A549 (cell line): ENCODE measurements around the gene RALGPS2. TPM values are rescaled to one million over a fixed set of nuclear protein-coding genes. Genes with fewer than 3 reads are reported as not detected.

ENCODE experiments used
- ATAC-seq, 2 experiments: fragments of 200-7000 bp in 1 of 2; fragments of >200 bp in 1 of 2; cut with Nextera tagmentation in 1 of 2; cut with Tn5 transposase in 1 of 2; 3 replicates each; pipeline versions ENCODE4 v1.8.0 to v1.9.1; 2018 to 2020; ENCODE audit warnings: mild to moderate bottlenecking in 1 of 2, moderate library complexity in 1 of 2
- CTCF ChIA-PET: fragments of 300-600 bp; sonication (Branson Sonifier 250); formaldehyde crosslinking; extraction: SDS; loops from one replicate; lab custom pipeline; 2021; ENCODE audit warnings: antibody characterized with exemption, inconsistent platforms; lab: Yijun Ruan, JAX
- POLR2A ChIA-PET: fragments of 350-600 bp; formaldehyde crosslinking; extraction: SDS; loops from one replicate; lab custom pipeline; 2021; ENCODE audit warnings: antibody characterized with exemption, inconsistent platforms; lab: Yijun Ruan, JAX
- DNase-seq, 2 experiments: peaks; one replicate each; pipeline versions ENCODE4 v3.0.0 to v3.0.0-alpha.2; 2011 to 2016; ENCODE audit warnings: low read depth in 1 of 2, low spot score in 1 of 2
- FAIRE-seq: peaks from 2 replicates; lab custom pipeline; 2011; peaks lifted over from hg19 to GRCh38; lab: Jason Lieb, UNC
- H3K27ac ChIP-seq, 2 experiments: fragments of >200 bp; sonication (Bioruptor Twin); formaldehyde crosslinking; 3 replicates each; pipeline ENCODE4 v1.5.1; 2016 to 2017
- H3K4me1 ChIP-seq: fragments of >200 bp; sonication (Bioruptor Twin); formaldehyde crosslinking; 3 replicates; pipeline ENCODE4 v1.6.1; 2016
- H3K4me2 ChIP-seq: fragments of >200 bp; sonication (Bioruptor Twin); formaldehyde crosslinking; 3 replicates; pipeline ENCODE4 v1.6.1; 2016
- H3K4me3 ChIP-seq: fragments of >200 bp; sonication (Bioruptor Twin); formaldehyde crosslinking; 3 replicates; pipeline ENCODE4 v1.5.1; 2016
- H3K9me3 ChIP-seq: fragments of >200 bp; sonication (Bioruptor Twin); formaldehyde crosslinking; 3 replicates; pipeline ENCODE4 v1.6.1; 2016
- BHLHE40 ChIP-seq: IDR thresholded peaks from 2 replicates; pipeline ENCODE4 v1.6.1; 2012; ENCODE audit warnings: low read depth, low read length, inconsistent platforms
- CEBPB ChIP-seq, 2 experiments: fragments of >200 bp in 1 of 2; sonication (Bioruptor Twin) in 1 of 2; formaldehyde crosslinking in 1 of 2; IDR thresholded peaks; 2 replicates each; pipeline ENCODE4 v1.6.1; 2012 to 2016
- CHD2 ChIP-seq: fragments of 150-350 bp; IDR thresholded peaks from 2 replicates; pipeline ENCODE4 v1.6.1; 2014; ENCODE audit warnings: low read length; ENCODE audit not compliant: partially characterized antibody
- CHD4 ChIP-seq: fragments of 200-600 bp; sonication (generic); IDR thresholded peaks from 2 replicates; pipeline ENCODE4 v1.6.1; 2016; ENCODE audit warnings: antibody characterized with exemption, mild to moderate bottlenecking, borderline replicate concordance
- EHF ChIP-seq: fragments of 250-450 bp; sonication (Bioruptor Pico); IDR thresholded peaks from 2 replicates; pipeline ENCODE4 v1.5.0; 2020; ENCODE audit warnings: mild to moderate bottlenecking
- FOSB ChIP-seq: fragments of 250-450 bp; sonication (Bioruptor Pico); IDR thresholded peaks from 2 replicates; pipeline ENCODE4 v1.5.0; 2020; ENCODE audit warnings: mild to moderate bottlenecking, moderate library complexity
- FOSL2 ChIP-seq, 2 experiments: fragments of 450-650 bp in 1 of 2; fragments of >200 bp in 1 of 2; sonication (Bioruptor Twin) in 1 of 2; formaldehyde crosslinking; IDR thresholded peaks; 2 replicates each; pipeline versions ENCODE4 v1.5.0 to v1.6.1; 2016 to 2020; ENCODE audit warnings: mild to moderate bottlenecking in 1 of 2, moderate library complexity in 1 of 2
- FOXS1 ChIP-seq: fragments of 250-450 bp; sonication (Bioruptor Pico); IDR thresholded peaks from 2 replicates; pipeline ENCODE4 v1.5.0; 2020; ENCODE audit warnings: mild to moderate bottlenecking, moderate library complexity
- GATA3 ChIP-seq: IDR thresholded peaks from 2 replicates; pipeline ENCODE4 v1.6.1; 2012; ENCODE audit warnings: borderline replicate concordance
- HDAC2 ChIP-seq: fragments of 200-600 bp; sonication (generic); IDR thresholded peaks from 2 replicates; pipeline ENCODE4 v1.6.1; 2016
- HOXA7 ChIP-seq: fragments of 250-450 bp; sonication (Bioruptor Pico); IDR thresholded peaks from 2 replicates; pipeline ENCODE4 v1.5.0; 2020; ENCODE audit warnings: mild to moderate bottlenecking, moderate library complexity
- HOXB13 ChIP-seq: fragments of 250-450 bp; sonication (Bioruptor Pico); IDR thresholded peaks from 2 replicates; pipeline ENCODE4 v1.5.0; 2020; ENCODE audit warnings: low read depth, mild to moderate bottlenecking, moderate library complexity
- HOXB5 ChIP-seq: fragments of 250-450 bp; sonication (Bioruptor Pico); IDR thresholded peaks from 2 replicates; pipeline ENCODE4 v1.5.0; 2020; ENCODE audit warnings: mild to moderate bottlenecking, moderate library complexity
- KDM1A ChIP-seq: fragments of 200-600 bp; sonication (generic); IDR thresholded peaks from 2 replicates; pipeline ENCODE4 v1.6.1; 2016; ENCODE audit warnings: low read depth, mild to moderate bottlenecking
- MAZ ChIP-seq: fragments of 150-350 bp; IDR thresholded peaks from 2 replicates; pipeline ENCODE4 v1.6.1; 2014; ENCODE audit warnings: antibody characterized with exemption, low read depth, low read length, borderline replicate concordance
- POLR2A ChIP-seq: IDR thresholded peaks from 2 replicates; pipeline ENCODE4 v1.6.1; 2012; ENCODE audit warnings: mild to moderate bottlenecking, low read length
- RAD21 ChIP-seq, 2 experiments: fragments of >200 bp in 1 of 2; sonication (Bioruptor Twin) in 1 of 2; formaldehyde crosslinking in 1 of 2; IDR thresholded peaks in 1 of 2; conservative IDR thresholded peaks in 1 of 2; 2 replicates in 1 of 2; 3 replicates in 1 of 2; pipeline ENCODE4 v1.6.1; 2012 to 2018; ENCODE audit warnings: inconsistent platforms in 1 of 2
- RCOR1 ChIP-seq: fragments of 150-350 bp; IDR thresholded peaks from 2 replicates; pipeline ENCODE4 v1.6.1; 2014; ENCODE audit warnings: antibody characterized with exemption, low read length, low read depth
- RFX5 ChIP-seq: fragments of 450-650 bp; IDR thresholded peaks from 2 replicates; pipeline ENCODE4 v1.7.1; 2014; ENCODE audit warnings: antibody characterized with exemption, mild to moderate bottlenecking, moderate library complexity
- RNF2 ChIP-seq: fragments of 200-600 bp; sonication (generic); IDR thresholded peaks from 2 replicates; pipeline ENCODE4 v1.6.1; 2016; ENCODE audit warnings: low read depth, mild to moderate bottlenecking, antibody characterized with exemption, moderate library complexity, borderline replicate concordance
- SREBF2 ChIP-seq: fragments of 450-650 bp; IDR thresholded peaks from 2 replicates; pipeline ENCODE4 v1.6.1; 2014; ENCODE audit warnings: mild to moderate bottlenecking, moderate library complexity
- TFCP2L1 ChIP-seq: fragments of 250-450 bp; sonication (Bioruptor Pico); IDR thresholded peaks from 2 replicates; pipeline ENCODE4 v1.5.0; 2021; ENCODE audit warnings: mild to moderate bottlenecking
- TP53 ChIP-seq: fragments of 250-450 bp; sonication (Bioruptor Pico); IDR thresholded peaks from 2 replicates; pipeline ENCODE4 v1.5.0; 2021; ENCODE audit warnings: mild to moderate bottlenecking, moderate library complexity
- ZC3H11A ChIP-seq: fragments of 450-650 bp; IDR thresholded peaks from 2 replicates; pipeline ENCODE4 v1.6.1; 2014; ENCODE audit warnings: antibody characterized with exemption, mild to moderate bottlenecking
- ZNF302 ChIP-seq: fragments of 250-450 bp; sonication (Bioruptor Pico); IDR thresholded peaks from 2 replicates; pipeline ENCODE4 v1.9.0; 2021; ENCODE audit warnings: inconsistent platforms, mild to moderate bottlenecking, moderate library complexity
- WGBS: methylation state at CpG from one replicate; pipeline ENCODE4 v1.1.6; 2017; ENCODE audit errors: missing lambda C conversion rate; 5-methylcytosine and 5-hydroxymethylcytosine counted together
- polyA plus RNA-seq, 4 experiments: library from polyadenylated mRNA; depleted of rRNA in 3 of 4; stranded (reverse); fragments of >200 nt; fragmentation: RNase III in 1 of 4; extraction: RNeasy Plus Mini Kit Qiagen cat#74134 plus additional on column Dnase treatment in 1 of 4; gene quantifications; 2 replicates in 3 of 4; 3 replicates in 1 of 4; pipeline ENCODE4 v1.2.3, GENCODE V29; 2011 to 2017
- TF ChIP-seq, protein P1 (sequence below): fragments of >200 bp; sonication (Bioruptor Twin); formaldehyde crosslinking; IDR thresholded peaks from 2 replicates; pipeline ENCODE4 v1.6.1; 2016
- TF ChIP-seq, protein P2 (sequence below): fragments of 250-450 bp; sonication (Bioruptor Pico); IDR thresholded peaks from 2 replicates; pipeline ENCODE4 v1.5.0; 2020; ENCODE audit warnings: low read depth, mild to moderate bottlenecking, moderate library complexity
- TF ChIP-seq, protein P3 (sequence below): fragments of 150-350 bp; IDR thresholded peaks from 2 replicates; pipeline ENCODE4 v1.6.1; 2014; ENCODE audit warnings: low read depth, mild to moderate bottlenecking, low read length
- TF ChIP-seq, protein P4 (sequence below): fragments of >200 bp; sonication (Bioruptor Twin); formaldehyde crosslinking; IDR thresholded peaks from 3 replicates; pipeline ENCODE4 v1.6.1; 2016
- TF ChIP-seq, protein P5 (sequence below): fragments of 200-600 bp; sonication (generic); IDR thresholded peaks from 2 replicates; pipeline ENCODE4 v1.6.1; 2016; ENCODE audit warnings: antibody characterized with exemption, mild to moderate bottlenecking, moderate library complexity

The RALGPS2 gene
- polyA plus RNA-seq, 2 of the 4 experiments (the other 2 are of a cell fraction) = 11.8 to 18.6 TPM

DNA sequence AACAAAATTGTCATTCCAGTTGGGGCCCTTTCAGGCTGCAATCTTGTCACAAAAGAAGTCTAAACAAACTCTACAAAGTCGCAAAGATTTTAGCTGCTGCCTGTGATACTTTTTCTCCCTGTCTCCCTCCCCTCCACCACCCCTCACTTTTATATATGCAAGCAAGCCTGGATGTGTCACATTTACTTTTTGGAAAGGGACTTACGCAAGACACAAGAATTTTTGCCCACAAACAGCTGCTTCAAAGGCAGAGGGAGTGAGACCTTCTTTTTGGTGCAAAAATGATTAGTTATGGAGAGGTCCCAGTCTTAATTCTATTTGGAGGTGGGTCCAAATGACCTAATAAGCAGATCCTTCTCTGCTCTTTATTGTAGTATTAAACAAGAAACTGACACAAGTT, 22.9 kb upstream of the RALGPS2 start:
- ChIA-PET CTCF (no interaction called here), POLR2A (no interaction called here)
- WGBS = 76% methylated on average over 2 of the region's 2 CpGs
- no peaks in the 10 kb centered on the region for H3K9me3 ChIP-seq
- no peaks in the 10 kb centered on the region for H3K4me1 ChIP-seq
- no peak for DNase-seq
- no peak for ATAC-seq
- no peak overlapping the region for H3K4me3 ChIP-seq
- H3K4me2 ChIP-seq = no peak overlapping the region
- no peak for FAIRE-seq
- TF ChIP-seq CEBPB (IDR thresholded peaks at IDR 0.05) = peak; percentile 15 to 49; a peak in 2 of 4 replicates
- TF ChIP-seq HOXB13 = no peak
- TF ChIP-seq SREBF2 = no peak
- H3K27ac ChIP-seq = no peak overlapping the region

DNA sequence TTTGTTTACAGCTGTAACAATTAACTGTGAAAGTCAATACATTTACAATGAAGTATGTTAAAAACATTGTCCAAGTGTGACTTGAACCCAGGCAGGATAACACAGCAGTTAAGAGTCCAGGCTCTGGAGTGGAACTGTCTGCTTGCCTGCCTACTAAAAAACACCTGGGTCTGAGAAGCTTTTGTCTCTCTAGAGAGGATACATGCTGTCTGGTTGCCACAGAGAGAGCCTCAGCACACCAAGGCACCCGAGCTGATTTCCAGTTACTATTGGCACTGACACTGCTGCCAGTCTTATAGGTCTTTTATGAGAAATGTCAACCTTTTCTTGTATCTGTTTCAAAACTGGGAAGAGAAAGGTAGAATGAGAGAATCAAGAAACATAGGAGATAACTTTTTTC, 20.2 kb upstream of the RALGPS2 start:
- no peaks in the 10 kb centered on the region for H3K4me1 ChIP-seq
- H3K9me3 ChIP-seq = no peaks in the 10 kb centered on the region
- DNase-seq = no peak
- H3K27ac ChIP-seq = no peak overlapping the region
- CTCF ChIA-PET = no interaction called here
- 15% methylated on average over 1 of the region's 1 CpG for WGBS
- ATAC-seq = no peak
- H3K4me3 ChIP-seq = no peak overlapping the region
- H3K4me2 ChIP-seq = no peak overlapping the region
- TF ChIP-seq CHD2 (no peak), HOXB5 (CRISPR knock-in tag) (no peak), MAZ (no peak), POLR2A (no peak), ZNF302 (CRISPR knock-in tag) (no peak), TP53 (CRISPR knock-in tag) (no peak), BHLHE40 (no peak), EHF (CRISPR knock-in tag) (no peak), CHD4 (no peak), RCOR1 (no peak), RFX5 (no peak), HOXA7 (CRISPR knock-in tag) (no peak), FOSB (CRISPR knock-in tag) (no peak)
- TF ChIP-seq, protein P1, sequence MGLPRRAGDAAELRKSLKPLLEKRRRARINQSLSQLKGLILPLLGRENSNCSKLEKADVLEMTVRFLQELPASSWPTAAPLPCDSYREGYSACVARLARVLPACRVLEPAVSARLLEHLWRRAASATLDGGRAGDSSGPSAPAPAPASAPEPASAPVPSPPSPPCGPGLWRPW = no peak
- TF ChIP-seq, protein P2, sequence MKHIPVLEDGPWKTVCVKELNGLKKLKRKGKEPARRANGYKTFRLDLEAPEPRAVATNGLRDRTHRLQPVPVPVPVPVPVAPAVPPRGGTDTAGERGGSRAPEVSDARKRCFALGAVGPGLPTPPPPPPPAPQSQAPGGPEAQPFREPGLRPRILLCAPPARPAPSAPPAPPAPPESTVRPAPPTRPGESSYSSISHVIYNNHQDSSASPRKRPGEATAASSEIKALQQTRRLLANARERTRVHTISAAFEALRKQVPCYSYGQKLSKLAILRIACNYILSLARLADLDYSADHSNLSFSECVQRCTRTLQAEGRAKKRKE (CRISPR knock-in tag) = no peak
- TF ChIP-seq, protein P3, sequence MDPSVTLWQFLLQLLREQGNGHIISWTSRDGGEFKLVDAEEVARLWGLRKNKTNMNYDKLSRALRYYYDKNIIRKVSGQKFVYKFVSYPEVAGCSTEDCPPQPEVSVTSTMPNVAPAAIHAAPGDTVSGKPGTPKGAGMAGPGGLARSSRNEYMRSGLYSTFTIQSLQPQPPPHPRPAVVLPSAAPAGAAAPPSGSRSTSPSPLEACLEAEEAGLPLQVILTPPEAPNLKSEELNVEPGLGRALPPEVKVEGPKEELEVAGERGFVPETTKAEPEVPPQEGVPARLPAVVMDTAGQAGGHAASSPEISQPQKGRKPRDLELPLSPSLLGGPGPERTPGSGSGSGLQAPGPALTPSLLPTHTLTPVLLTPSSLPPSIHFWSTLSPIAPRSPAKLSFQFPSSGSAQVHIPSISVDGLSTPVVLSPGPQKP = no peak
- POLR2A ChIA-PET = no interaction called here
- FAIRE-seq = no peak

DNA sequence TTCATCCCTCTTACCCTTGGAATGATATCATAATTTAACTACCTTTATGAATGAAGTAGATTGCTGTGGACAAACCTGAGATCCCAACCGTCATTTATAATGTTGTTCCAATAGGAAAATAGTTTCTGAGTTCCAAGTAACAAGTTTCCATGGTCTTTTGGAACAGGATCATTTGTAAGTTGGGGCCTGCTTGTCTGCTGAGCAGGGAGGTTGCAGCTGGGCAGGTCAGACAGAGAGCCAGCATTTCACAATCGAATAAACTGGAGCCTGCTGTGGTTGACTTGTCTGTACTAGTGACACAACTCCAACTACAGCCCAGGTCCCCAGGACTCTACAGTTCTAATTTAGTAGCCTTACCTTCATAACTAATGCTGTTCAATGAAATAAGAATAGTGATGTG, 18.6 kb upstream of the RALGPS2 start:
- CTCF ChIA-PET = no interaction called here
- ATAC-seq = no peak; a peak in 1 of 6 replicates
- TF ChIP-seq FOXS1 (CRISPR knock-in tag) (no peak), BHLHE40 (no peak), KDM1A (no peak), CEBPB (IDR thresholded peaks at IDR 0.05) (no peak), CHD4 (no peak), ZC3H11A (no peak), RAD21 (conservative IDR thresholded peaks at IDR 0.05 in 1 of 2, IDR thresholded peaks at IDR 0.05 in 1 of 2) (no peak), RFX5 (no peak), HDAC2 (no peak), GATA3 (no peak), RNF2 (no peak), FOSL2 (IDR thresholded peaks at IDR 0.05) (no peak), FOSL2 (CRISPR knock-in tag; IDR thresholded peaks at IDR 0.05) (no peak), TFCP2L1 (CRISPR knock-in tag) (no peak)
- TF ChIP-seq, protein P4, sequence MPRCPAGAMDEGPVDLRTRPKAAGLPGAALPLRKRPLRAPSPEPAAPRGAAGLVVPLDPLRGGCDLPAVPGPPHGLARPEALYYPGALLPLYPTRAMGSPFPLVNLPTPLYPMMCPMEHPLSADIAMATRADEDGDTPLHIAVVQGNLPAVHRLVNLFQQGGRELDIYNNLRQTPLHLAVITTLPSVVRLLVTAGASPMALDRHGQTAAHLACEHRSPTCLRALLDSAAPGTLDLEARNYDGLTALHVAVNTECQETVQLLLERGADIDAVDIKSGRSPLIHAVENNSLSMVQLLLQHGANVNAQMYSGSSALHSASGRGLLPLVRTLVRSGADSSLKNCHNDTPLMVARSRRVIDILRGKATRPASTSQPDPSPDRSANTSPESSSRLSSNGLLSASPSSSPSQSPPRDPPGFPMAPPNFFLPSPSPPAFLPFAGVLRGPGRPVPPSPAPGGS = no peak
- TF ChIP-seq, protein P5, sequence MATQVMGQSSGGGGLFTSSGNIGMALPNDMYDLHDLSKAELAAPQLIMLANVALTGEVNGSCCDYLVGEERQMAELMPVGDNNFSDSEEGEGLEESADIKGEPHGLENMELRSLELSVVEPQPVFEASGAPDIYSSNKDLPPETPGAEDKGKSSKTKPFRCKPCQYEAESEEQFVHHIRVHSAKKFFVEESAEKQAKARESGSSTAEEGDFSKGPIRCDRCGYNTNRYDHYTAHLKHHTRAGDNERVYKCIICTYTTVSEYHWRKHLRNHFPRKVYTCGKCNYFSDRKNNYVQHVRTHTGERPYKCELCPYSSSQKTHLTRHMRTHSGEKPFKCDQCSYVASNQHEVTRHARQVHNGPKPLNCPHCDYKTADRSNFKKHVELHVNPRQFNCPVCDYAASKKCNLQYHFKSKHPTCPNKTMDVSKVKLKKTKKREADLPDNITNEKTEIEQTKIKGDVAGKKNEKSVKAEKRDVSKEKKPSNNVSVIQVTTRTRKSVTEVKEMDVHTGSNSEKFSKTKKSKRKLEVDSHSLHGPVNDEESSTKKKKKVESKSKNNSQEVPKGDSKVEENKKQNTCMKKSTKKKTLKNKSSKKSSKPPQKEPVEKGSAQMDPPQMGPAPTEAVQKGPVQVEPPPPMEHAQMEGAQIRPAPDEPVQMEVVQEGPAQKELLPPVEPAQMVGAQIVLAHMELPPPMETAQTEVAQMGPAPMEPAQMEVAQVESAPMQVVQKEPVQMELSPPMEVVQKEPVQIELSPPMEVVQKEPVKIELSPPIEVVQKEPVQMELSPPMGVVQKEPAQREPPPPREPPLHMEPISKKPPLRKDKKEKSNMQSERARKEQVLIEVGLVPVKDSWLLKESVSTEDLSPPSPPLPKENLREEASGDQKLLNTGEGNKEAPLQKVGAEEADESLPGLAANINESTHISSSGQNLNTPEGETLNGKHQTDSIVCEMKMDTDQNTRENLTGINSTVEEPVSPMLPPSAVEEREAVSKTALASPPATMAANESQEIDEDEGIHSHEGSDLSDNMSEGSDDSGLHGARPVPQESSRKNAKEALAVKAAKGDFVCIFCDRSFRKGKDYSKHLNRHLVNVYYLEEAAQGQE = no peak

More for the DNA sequence above, 18.6 kb upstream of the RALGPS2 start:
- Histone ChIP-seq H3K4me1 (no peaks in the 10 kb centered on the region), H3K4me3 (no peak overlapping the region), H3K9me3 (no peaks in the 10 kb centered on the region), H3K27ac (no peak overlapping the region), H3K4me2 (no peak overlapping the region)
- FAIRE-seq (no peak), DNase-seq (no peak)
- POLR2A ChIA-PET = no interaction called here
- WGBS = 44% methylated on average over 2 of the region's 2 CpGs
